CD4-positive, CD25-positive, alpha-beta regulatory T cell (primary cell): Measurements from ENCODE around the gene UBQLN1. TPM values are rescaled to one million over a fixed set of nuclear protein-coding genes. Genes with fewer than 3 reads are reported as not detected.
"Not testable (repeated sequence)": the region's sequence is repeated elsewhere in the genome, so short reads cannot be mapped to it uniquely, and the experiment has no call there.

Experiments
- ATAC-seq, 2 donors: fragments of 150-1000 bp; cut with Tn5 transposase; one replicate each; pipeline ENCODE4 v1.10.0; 2021; ENCODE audit warnings: low read depth in 2 of 2, moderate number of reproducible peaks in 2 of 2, moderate library complexity in 1 of 2
- DNase-seq, 3 donors: peaks; one replicate each; pipeline versions ENCODE4 v3.0.0 to v3.0.0-alpha.2; 2012 to 2022; ENCODE audit warnings: mixed read lengths in 1 of 3
- H3K27ac ChIP-seq: one replicate; pipeline ENCODE4 v1.7.0; 2013; ENCODE audit warnings: mild to moderate bottlenecking, low read length; ENCODE audit not compliant: insufficient read depth, poor library complexity, severe bottlenecking
- H3K27me3 ChIP-seq: one replicate; pipeline ENCODE4 v1.7.0; 2013; ENCODE audit warnings: low read length; ENCODE audit not compliant: control insufficient read depth, insufficient read depth
- H3K36me3 ChIP-seq: one replicate; pipeline ENCODE4 v1.7.0; 2013; ENCODE audit warnings: mild to moderate bottlenecking, low read length, moderate library complexity; ENCODE audit not compliant: control insufficient read depth, insufficient read depth
- H3K4me1 ChIP-seq: 2 replicates; pipeline ENCODE4 v1.7.0; 2013; ENCODE audit warnings: mild to moderate bottlenecking, low read length; ENCODE audit not compliant: insufficient read depth, control insufficient read depth, poor library complexity, severe bottlenecking
- H3K4me3 ChIP-seq: one replicate; pipeline ENCODE4 v1.7.0; 2013; ENCODE audit warnings: low read depth, mild to moderate bottlenecking, low read length, moderate library complexity
- H3K9me3 ChIP-seq, 2 experiments: 1 replicate in 1 of 2; 2 replicates in 1 of 2; pipeline ENCODE4 v1.7.0; 2013; ENCODE audit warnings: low read length in 2 of 2, mild to moderate bottlenecking in 1 of 2, moderate library complexity in 1 of 2; ENCODE audit not compliant: control insufficient read depth in 2 of 2
- H3K27ac Mint-ChIP-seq, 3 donors: one replicate each; pipeline ENCODE4 v1.8.0; 2020 to 2022; ENCODE audit warnings: mild to moderate bottlenecking in 3 of 3, mixed read lengths in 3 of 3, moderate library complexity in 2 of 3
- H3K27me3 Mint-ChIP-seq: one replicate; pipeline ENCODE4 v1.8.0; 2022; ENCODE audit warnings: mild to moderate bottlenecking, mixed read lengths
- H3K36me3 Mint-ChIP-seq: one replicate; pipeline ENCODE4 v1.8.0; 2020; ENCODE audit warnings: mixed read lengths
- H3K4me1 Mint-ChIP-seq, 4 donors: one replicate each; pipeline ENCODE4 v1.8.0; 2020 to 2022; ENCODE audit warnings: mixed read lengths in 4 of 4, mild to moderate bottlenecking in 1 of 4
- H3K4me3 Mint-ChIP-seq, 4 donors: one replicate each; pipeline ENCODE4 v1.8.0; 2020 to 2022; ENCODE audit warnings: mild to moderate bottlenecking in 4 of 4, mixed read lengths in 4 of 4, moderate library complexity in 3 of 4
- H3K9me3 Mint-ChIP-seq, 7 donors: one replicate each; pipeline ENCODE4 v1.8.0; 2020 to 2022; ENCODE audit warnings: mixed read lengths in 7 of 7, mild to moderate bottlenecking in 3 of 7, moderate library complexity in 2 of 7
- polyA plus RNA-seq, 4 donors: library from polyadenylated mRNA; unstranded; fragments of 300-500 nt; fragmentation: Illumina TruSeq; gene quantifications; one replicate each; pipeline ENCODE4 v1.2.3, GENCODE V29; 2021
- total RNA-seq: library from RNA; stranded (reverse); gene quantifications from one replicate; pipeline ENCODE4 v1.2.3, GENCODE V29; 2022

UBQLN1 gene
- total and polyA plus RNA-seq, 5 donors from 2014 or later: 70.0 to 141 (median 78.1) TPM

DNA sequence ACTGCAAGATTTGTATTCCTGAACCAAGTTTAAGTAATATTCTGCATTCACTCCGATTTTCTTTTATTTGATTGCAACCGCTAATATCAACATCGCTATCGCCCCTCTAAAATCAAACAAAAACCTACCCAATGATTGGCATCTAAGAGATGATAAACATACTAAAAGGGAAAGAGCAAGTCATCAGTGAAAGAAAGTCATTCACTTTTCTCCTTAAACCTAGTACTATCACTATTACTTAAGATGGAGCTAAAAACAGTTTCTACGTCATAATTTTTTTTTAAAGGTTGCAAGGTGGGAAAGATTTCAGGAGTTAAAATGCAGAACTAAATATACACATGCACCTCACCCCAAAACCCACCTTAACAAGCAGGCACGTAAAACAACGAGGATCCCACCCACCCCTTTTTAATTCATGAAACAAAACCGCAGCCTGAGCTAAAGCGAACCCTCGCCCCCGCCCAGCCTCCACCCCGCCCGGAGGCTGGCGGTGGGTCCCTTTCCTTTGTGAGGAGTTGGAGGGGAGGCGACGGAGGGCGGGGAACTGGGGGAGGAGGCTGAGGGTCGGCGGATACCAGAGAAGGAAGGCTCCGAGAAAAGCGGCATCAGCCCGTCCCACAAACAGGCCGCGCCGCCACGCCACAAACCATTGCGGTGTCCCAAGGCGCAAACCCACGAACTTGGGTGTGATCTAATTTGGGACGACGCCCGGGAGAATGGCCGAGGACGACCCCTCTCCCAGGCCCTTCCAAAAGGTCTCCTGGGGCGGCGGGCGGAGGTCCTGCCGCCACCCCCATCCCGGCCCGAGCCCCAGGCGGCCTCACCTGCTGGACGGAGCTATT, 861 bp downstream of the UBQLN1 start:
- DNase-seq (peak; percentile 54 to 70 (median 55)), ATAC-seq (no peak)
- Mint-ChIP-seq H3K4me1 (peaks cover 19 to 58% (median 44%) of the 10 kb centered on the region in 4 donors), H3K4me3 (peak overlapping the region; percentile 88 to 99 (median 95)), H3K27ac (peak overlapping the region; percentile 91 to 99 (median 95)), H3K27me3 (peaks cover 4% of the 10 kb centered on the region), H3K9me3 (peaks cover 0 to 3% (median 0%) of the 10 kb centered on the region in 7 donors), H3K36me3 (peaks cover 12% of the 10 kb centered on the region)
- Histone ChIP-seq H3K9me3 (no peaks in the 10 kb centered on the region), H3K36me3 (peaks cover 1% of the 10 kb centered on the region), H3K27me3 (no peaks in the 10 kb centered on the region), H3K27ac (peak overlapping the region; percentile 97), H3K4me3 (peak overlapping the region; percentile 94), H3K4me1 (peaks cover 45% of the 10 kb centered on the region)

- H3K27ac Mint-ChIP-seq: peak overlapping the region; percentile 9 to 95 (median 91)
- not testable (repeated sequence) for H3K27me3 Mint-ChIP-seq
Observed at GRCh38 chr9:83705219-83705651, 2.5 kb downstream of the UBQLN1 start.

GRCh38 chr9:83701769-83702168, 6.0 kb downstream of the UBQLN1 start:
- H3K4me3 ChIP-seq: peak overlapping the region; percentile 51
- Mint-ChIP-seq H3K27me3 (peaks cover 1% of the 10 kb centered on the region), H3K9me3 (no peaks in the 10 kb centered on the region), H3K4me1 (peaks cover 45 to 91% (median 75%) of the 10 kb centered on the region in 4 donors), H3K27ac (peak overlapping the region in 2 of 3 donors; percentile 1 to 42), H3K4me3 (peak overlapping the region; percentile 12 to 76 (median 50)), H3K36me3 (peaks cover 11% of the 10 kb centered on the region)
- peaks cover 2% of the 10 kb centered on the region for H3K36me3 ChIP-seq
- H3K27me3 ChIP-seq: no peaks in the 10 kb centered on the region
- H3K9me3 ChIP-seq: no peaks in the 10 kb centered on the region
- ATAC-seq: no peak
- H3K27ac ChIP-seq: no peak overlapping the region
- H3K4me1 ChIP-seq: peaks cover 77% of the 10 kb centered on the region
- DNase-seq: no peak

More at GRCh38 chr9:83705219-83705651, 2.5 kb downstream of the UBQLN1 start:
- Mint-ChIP-seq H3K36me3 (peaks cover 12% of the 10 kb centered on the region), H3K4me1 (peaks cover 30 to 73% (median 59%) of the 10 kb centered on the region in 4 donors), H3K4me3 (peak overlapping the region; percentile 88 to 99 (median 95))
- Histone ChIP-seq H3K4me3 (peak overlapping the region; percentile 94), H3K27ac (peak overlapping the region; percentile 97), H3K4me1 (peaks cover 62% of the 10 kb centered on the region)
- not testable (repeated sequence) for H3K9me3 Mint-ChIP-seq, H3K36me3 ChIP-seq, H3K27me3 ChIP-seq, H3K9me3 ChIP-seq, ATAC-seq
- DNase-seq: peak in 2 of 3 donors; percentile 34 to 49

DNA sequence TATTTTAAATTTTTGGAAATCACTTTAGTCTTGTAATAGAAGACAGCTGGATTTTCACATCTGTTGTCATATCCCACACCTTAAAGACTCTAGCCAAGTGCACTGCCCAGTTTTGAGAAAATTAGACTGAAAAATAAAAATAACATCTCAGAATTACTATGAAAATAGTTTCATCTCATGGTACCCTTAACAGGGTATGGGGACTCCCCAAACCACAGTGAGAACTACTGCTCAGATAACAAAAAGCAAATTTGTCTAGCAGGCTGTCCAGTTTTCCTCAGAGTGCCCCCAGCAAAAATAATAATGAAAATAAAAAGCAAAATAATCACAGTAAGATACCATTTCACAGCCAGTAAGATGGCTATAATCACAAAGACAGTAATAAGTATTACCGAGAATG, 6.5 kb downstream of the UBQLN1 start:
- ATAC-seq (no peak), DNase-seq (no peak)
- Histone ChIP-seq H3K4me3 (peak overlapping the region; percentile 51), H3K27ac (no peak overlapping the region), H3K27me3 (no peaks in the 10 kb centered on the region), H3K4me1 (peaks cover 73% of the 10 kb centered on the region), H3K9me3 (no peaks in the 10 kb centered on the region), H3K36me3 (peaks cover 2% of the 10 kb centered on the region)
- H3K4me1 Mint-ChIP-seq: peaks cover 40 to 92% (median 74%) of the 10 kb centered on the region in 4 donors
- no peaks in the 10 kb centered on the region for H3K27me3 Mint-ChIP-seq
- peaks cover 7% of the 10 kb centered on the region for H3K36me3 Mint-ChIP-seq
- peak overlapping the region in 3 of 4 donors; percentile 36 to 76 (median 65) for H3K4me3 Mint-ChIP-seq
- H3K9me3 Mint-ChIP-seq: no peaks in the 10 kb centered on the region
- H3K27ac Mint-ChIP-seq: peak overlapping the region in 2 of 3 donors; percentile 1 to 3

DNA sequence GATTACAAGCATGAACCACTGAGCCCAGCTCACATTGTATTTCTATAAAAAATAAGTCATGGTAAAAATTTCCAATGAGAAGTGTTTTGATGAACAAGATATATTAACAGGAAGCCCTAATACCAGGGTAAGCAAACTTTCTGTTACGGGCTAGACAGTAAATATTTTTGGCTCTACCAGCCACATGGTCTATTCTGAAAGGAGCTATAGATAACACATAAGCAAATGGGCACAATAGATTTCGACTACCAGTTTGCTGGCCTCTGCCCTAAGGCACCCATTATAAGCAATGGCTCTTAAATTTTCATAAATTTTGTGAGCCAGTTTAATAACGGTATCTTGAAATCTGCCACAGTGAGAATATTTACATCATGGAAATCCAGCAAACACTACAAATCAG, 8.1 kb downstream of the UBQLN1 start:
- no peaks in the 10 kb centered on the region for H3K9me3 Mint-ChIP-seq
- no peak overlapping the region for H3K27ac ChIP-seq

GRCh38 chr9:83698976-83699585, 8.7 kb downstream of the UBQLN1 start:
- peaks cover 2% of the 10 kb centered on the region for H3K36me3 ChIP-seq
- H3K9me3 ChIP-seq: no peaks in the 10 kb centered on the region
- Mint-ChIP-seq H3K4me1 (peaks cover 39 to 86% (median 73%) of the 10 kb centered on the region in 4 donors), H3K36me3 (peaks cover 3% of the 10 kb centered on the region), H3K9me3 (no peaks in the 10 kb centered on the region), H3K27ac (peak overlapping the region in 2 of 3 donors; percentile 24 to 73), H3K4me3 (peak overlapping the region; percentile 17 to 62 (median 49)), H3K27me3 (no peaks in the 10 kb centered on the region)
- ATAC-seq: no peak
- peak overlapping the region; percentile 27 for H3K4me3 ChIP-seq
- no peak overlapping the region for H3K27ac ChIP-seq
- peak in 1 of 3 donors; percentile 18 for DNase-seq
- H3K27me3 ChIP-seq: no peaks in the 10 kb centered on the region
- peaks cover 53% of the 10 kb centered on the region for H3K4me1 ChIP-seq

More for the DNA sequence above, 8.1 kb downstream of the UBQLN1 start:
- DNase-seq (no peak), ATAC-seq (no peak)
- no peaks in the 10 kb centered on the region for H3K27me3 Mint-ChIP-seq
- H3K36me3 Mint-ChIP-seq: peaks cover 3% of the 10 kb centered on the region
- Histone ChIP-seq H3K36me3 (peaks cover 2% of the 10 kb centered on the region), H3K9me3 (no peaks in the 10 kb centered on the region), H3K4me1 (peaks cover 57% of the 10 kb centered on the region), H3K4me3 (peak overlapping the region; percentile 27), H3K27me3 (no peaks in the 10 kb centered on the region)
- peak overlapping the region in 3 of 4 donors; percentile 32 to 57 (median 40) for H3K4me3 Mint-ChIP-seq
- peaks cover 34 to 86% (median 69%) of the 10 kb centered on the region in 4 donors for H3K4me1 Mint-ChIP-seq
- H3K27ac Mint-ChIP-seq: peak overlapping the region; percentile 3 to 24 (median 11)

- H3K27ac ChIP-seq: no peak overlapping the region
- no peaks in the 10 kb centered on the region for H3K36me3 ChIP-seq
- Mint-ChIP-seq H3K36me3 (no peaks in the 10 kb centered on the region), H3K27ac (peak overlapping the region in 2 of 3 donors; percentile 15 to 58), H3K4me3 (peak overlapping the region in 3 of 4 donors; percentile 1 to 26 (median 24)), H3K27me3 (no peaks in the 10 kb centered on the region), H3K9me3 (no peaks in the 10 kb centered on the region), H3K4me1 (peaks cover 47 to 91% (median 69%) of the 10 kb centered on the region in 4 donors)
- H3K4me1 ChIP-seq: peaks cover 48% of the 10 kb centered on the region
- no peaks in the 10 kb centered on the region for H3K27me3 ChIP-seq
- peak overlapping the region; percentile 2 for H3K4me3 ChIP-seq
- no peaks in the 10 kb centered on the region for H3K9me3 ChIP-seq
- no peak for DNase-seq
- no peak for ATAC-seq
Observed at GRCh38 chr9:83691492-83691891, 16.3 kb downstream of the UBQLN1 start.
